ENCODE data around the gene E2F4.
A peak's percentile ranks its signal among the peaks of the same experiment; 100 is the strongest.

The E2F4 gene

GRCh38 chr16:67154578-67155294 is 37.2 kb upstream of the E2F4 start:
- H3K27ac ChIP-seq: no peak overlapping the region
- no peak for TF ChIP-seq ZFX (IDR thresholded peaks at IDR 0.05; ENCODE audit: borderline replicate concordance)
- TF ChIP-seq CTCF (IDR thresholded peaks at IDR 0.05): no peak

- TF ChIP-seq ZFX (IDR thresholded peaks at IDR 0.05; ENCODE audit: borderline replicate concordance) (no peak), CTCF (IDR thresholded peaks at IDR 0.05) (peak; percentile 99)
- H3K27ac ChIP-seq: no peak overlapping the region
These were observed 36.4 kb upstream of the E2F4 start for GRCh38 chr16:67155295-67156142.

GRCh38 chr16:67156143-67156844 is 35.7 kb upstream of the E2F4 start:
- H3K27ac ChIP-seq: no peak overlapping the region
- no peak for TF ChIP-seq ZFX (IDR thresholded peaks at IDR 0.05; ENCODE audit: borderline replicate concordance)
- TF ChIP-seq CTCF (IDR thresholded peaks at IDR 0.05): no peak

- H3K27ac ChIP-seq: peak overlapping the region; percentile 29; the same call in 1 of the 2 replicates
- TF ChIP-seq ZFX (IDR thresholded peaks at IDR 0.05; ENCODE audit: borderline replicate concordance) (no peak), CTCF (IDR thresholded peaks at IDR 0.05) (no peak)
These were observed 34.7 kb upstream of the E2F4 start for GRCh38 chr16:67157106-67157748.

GRCh38 chr16:67157892-67158635 is 33.9 kb upstream of the E2F4 start:
- H3K27ac ChIP-seq: peak overlapping the region; percentile 29
- TF ChIP-seq ZFX (IDR thresholded peaks at IDR 0.05; ENCODE audit: borderline replicate concordance) (no peak), CTCF (IDR thresholded peaks at IDR 0.05) (no peak)
